Caki2 (cell line): Measurements from ENCODE around the gene TMCC2. TPM values are rescaled to one million over a fixed set of nuclear protein-coding genes. Genes with fewer than 3 reads are reported as not detected.

Experiments
- DNase-seq: peaks from one replicate; pipeline ENCODE4 v3.0.0-alpha.2; 2015; ENCODE audit warnings: low read depth
- in situ Hi-C: cut with HindIII; loops from 2 replicates; pipeline ENCODE4 v1.10.0; 2016; ENCODE audit warnings: low sequenced_read_pairs, low pct_unique_long_range_greater_than_20kb, mixed read lengths
- total RNA-seq: library from RNA; depleted of rRNA; stranded (reverse); fragments of >200 nt; shearing (Covaris generic); gene quantifications from 2 replicates; pipeline ENCODE4 v1.2.3, GENCODE V29; 2014; ENCODE audit warnings: low replicate concordance

TMCC2 gene
- total RNA-seq, 1 experiment from 2014 or later = 7.7 TPM

- in situ Hi-C loops = no loop called here
- peak; percentile 76 for DNase-seq
Measured at GRCh38 chr1:205255941-205256780, 28.4 kb downstream of the TMCC2 start.

GRCh38 chr1:205256951-205257625 is 29.3 kb downstream of the TMCC2 start:
- in situ Hi-C loops = no loop called here

GRCh38 chr1:205257735-205258134 is 30.0 kb downstream of the TMCC2 start:
- DNase-seq = no peak
- in situ Hi-C loops = no loop called here

More at GRCh38 chr1:205256951-205257625, 29.3 kb downstream of the TMCC2 start:
- DNase-seq = no peak

- no peak for DNase-seq
- in situ Hi-C loops = no loop called here
Measured at GRCh38 chr1:205258261-205258691, 30.5 kb downstream of the TMCC2 start.

- DNase-seq = peak; percentile 43
- in situ Hi-C loops = no loop called here
Measured at GRCh38 chr1:205258719-205259118, 31.0 kb downstream of the TMCC2 start.

- in situ Hi-C loops = no loop called here
- DNase-seq = no peak
Measured at GRCh38 chr1:205259324-205259832, 31.6 kb downstream of the TMCC2 start.

- in situ Hi-C loops = no loop called here
- DNase-seq = no peak
Measured at GRCh38 chr1:205259998-205260397, 32.3 kb downstream of the TMCC2 start.

- in situ Hi-C loops = no loop called here
- no peak for DNase-seq
Measured at GRCh38 chr1:205260948-205261732, 33.4 kb downstream of the TMCC2 start.

- in situ Hi-C loops = no loop called here
- no peak for DNase-seq
Measured at GRCh38 chr1:205261946-205262691, 34.4 kb downstream of the TMCC2 start.

- in situ Hi-C loops = no loop called here
- DNase-seq = no peak
Measured at GRCh38 chr1:205262731-205263171, 35.0 kb downstream of the TMCC2 start.

- in situ Hi-C loops = no loop called here
- no peak for DNase-seq
Measured at GRCh38 chr1:205263580-205264190, 35.9 kb downstream of the TMCC2 start.

GRCh38 chr1:205266611-205267305 is 39.0 kb downstream of the TMCC2 start:
- no peak for DNase-seq
- in situ Hi-C loops = no loop called here

- no peak for DNase-seq
- in situ Hi-C loops = no loop called here
Measured at GRCh38 chr1:205267306-205267902, 39.7 kb downstream of the TMCC2 start.

- in situ Hi-C loops = no loop called here
- DNase-seq = no peak
Measured at GRCh38 chr1:205268846-205269680, 41.3 kb downstream of the TMCC2 start.

- no peak for DNase-seq
- in situ Hi-C loops = no loop called here
Measured at GRCh38 chr1:205269711-205270110, 42.0 kb downstream of the TMCC2 start.

GRCh38 chr1:205270271-205270670 is 42.5 kb downstream of the TMCC2 start:
- DNase-seq = no peak
- in situ Hi-C loops = no loop called here
